ENCODE data around the gene PCDH12.

GRCh38 chr5:141915881-141916336 is 42.1 kb downstream of the PCDH12 start:
- TF ChIP-seq CTCF (conservative IDR thresholded peaks at IDR 0.05; ENCODE audit: low read depth, low read length) (no peak), EZH2 (IDR thresholded peaks at IDR 0.05; ENCODE audit: borderline replicate concordance, low read depth, low read length, poor library complexity, severe bottlenecking) (no peak)

Measured in A673 (cell line).